ENCODE data around the gene DGCR8.
"Not testable (repeated sequence)": the region's sequence is repeated elsewhere in the genome, so short reads cannot be mapped to it uniquely, and the experiment has no call there.

DGCR8 gene

DNA sequence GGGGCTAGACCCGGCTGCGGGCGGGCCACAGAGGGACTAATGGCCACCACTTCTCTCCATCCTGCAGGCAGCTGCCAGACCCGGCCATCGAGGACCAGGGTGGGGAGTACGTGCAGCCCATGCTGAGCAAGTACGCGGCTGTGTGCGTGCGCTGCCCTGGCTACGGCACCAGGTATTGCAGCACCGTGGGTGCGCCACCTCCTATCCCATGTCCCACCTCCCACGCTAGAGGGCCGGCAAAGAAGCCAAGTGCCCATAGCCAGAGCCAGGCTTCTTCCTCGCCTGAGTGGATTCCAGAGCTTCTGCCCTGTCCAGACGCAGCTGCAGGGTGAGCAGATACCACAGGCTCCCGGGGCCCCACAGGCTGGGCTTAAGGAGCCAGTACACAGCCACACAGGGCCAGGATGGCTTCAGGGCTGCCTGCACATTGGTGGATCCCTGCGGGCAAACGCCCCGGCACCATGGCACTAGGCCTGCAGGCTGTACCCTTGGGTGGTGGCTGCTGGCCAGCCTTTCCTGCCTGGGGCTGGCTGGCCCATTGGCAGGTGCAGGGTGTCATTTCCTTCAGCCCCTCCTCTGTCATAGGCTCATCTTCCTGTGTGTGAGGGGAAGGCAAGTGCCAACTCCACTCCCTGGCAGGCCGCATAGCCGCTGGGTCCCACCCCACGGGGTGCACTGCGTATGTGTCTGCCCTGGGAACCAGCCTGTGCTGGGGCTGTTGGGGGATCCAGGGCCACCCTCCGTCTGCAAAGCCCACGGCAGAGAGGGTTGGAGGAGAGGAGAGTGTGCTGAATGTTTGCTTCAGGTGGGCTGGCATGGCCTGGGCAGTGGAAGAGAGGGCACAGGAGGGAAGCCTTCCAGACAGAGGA lies 16.5 kb upstream of the DGCR8 start:
- H3K27ac ChIP-seq, result no peak overlapping the region
- no peak overlapping the region for H3K4me3 ChIP-seq
- no peak for DNase-seq (ENCODE audit: low spot score)
- TF ChIP-seq, protein P1, sequence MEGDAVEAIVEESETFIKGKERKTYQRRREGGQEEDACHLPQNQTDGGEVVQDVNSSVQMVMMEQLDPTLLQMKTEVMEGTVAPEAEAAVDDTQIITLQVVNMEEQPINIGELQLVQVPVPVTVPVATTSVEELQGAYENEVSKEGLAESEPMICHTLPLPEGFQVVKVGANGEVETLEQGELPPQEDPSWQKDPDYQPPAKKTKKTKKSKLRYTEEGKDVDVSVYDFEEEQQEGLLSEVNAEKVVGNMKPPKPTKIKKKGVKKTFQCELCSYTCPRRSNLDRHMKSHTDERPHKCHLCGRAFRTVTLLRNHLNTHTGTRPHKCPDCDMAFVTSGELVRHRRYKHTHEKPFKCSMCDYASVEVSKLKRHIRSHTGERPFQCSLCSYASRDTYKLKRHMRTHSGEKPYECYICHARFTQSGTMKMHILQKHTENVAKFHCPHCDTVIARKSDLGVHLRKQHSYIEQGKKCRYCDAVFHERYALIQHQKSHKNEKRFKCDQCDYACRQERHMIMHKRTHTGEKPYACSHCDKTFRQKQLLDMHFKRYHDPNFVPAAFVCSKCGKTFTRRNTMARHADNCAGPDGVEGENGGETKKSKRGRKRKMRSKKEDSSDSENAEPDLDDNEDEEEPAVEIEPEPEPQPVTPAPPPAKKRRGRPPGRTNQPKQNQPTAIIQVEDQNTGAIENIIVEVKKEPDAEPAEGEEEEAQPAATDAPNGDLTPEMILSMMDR (IDR thresholded peaks at IDR 0.05), result no peak

DNA sequence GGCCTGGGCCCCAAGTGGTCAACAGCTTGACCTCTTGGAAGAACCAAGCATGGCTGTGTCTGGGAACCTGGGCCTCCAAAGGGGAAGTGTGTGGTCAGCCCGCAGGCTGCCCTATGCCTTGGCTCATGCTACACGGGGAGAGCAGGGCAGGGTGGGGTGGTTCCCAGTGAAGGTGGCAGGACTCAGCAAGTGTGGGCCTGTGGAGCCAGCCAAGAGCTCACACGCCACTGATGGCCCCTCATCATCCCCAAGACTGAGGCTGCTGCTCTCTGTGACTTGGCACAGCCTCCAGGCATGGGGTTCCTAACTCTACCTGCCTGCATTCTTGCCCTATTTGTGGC lies 15.9 kb upstream of the DGCR8 start:
- TF ChIP-seq, protein P1 (IDR thresholded peaks at IDR 0.05), result no peak
- DNase-seq (ENCODE audit: low spot score), result no peak
- Histone ChIP-seq H3K27ac (no peak overlapping the region), H3K4me3 (no peak overlapping the region)

DNA sequence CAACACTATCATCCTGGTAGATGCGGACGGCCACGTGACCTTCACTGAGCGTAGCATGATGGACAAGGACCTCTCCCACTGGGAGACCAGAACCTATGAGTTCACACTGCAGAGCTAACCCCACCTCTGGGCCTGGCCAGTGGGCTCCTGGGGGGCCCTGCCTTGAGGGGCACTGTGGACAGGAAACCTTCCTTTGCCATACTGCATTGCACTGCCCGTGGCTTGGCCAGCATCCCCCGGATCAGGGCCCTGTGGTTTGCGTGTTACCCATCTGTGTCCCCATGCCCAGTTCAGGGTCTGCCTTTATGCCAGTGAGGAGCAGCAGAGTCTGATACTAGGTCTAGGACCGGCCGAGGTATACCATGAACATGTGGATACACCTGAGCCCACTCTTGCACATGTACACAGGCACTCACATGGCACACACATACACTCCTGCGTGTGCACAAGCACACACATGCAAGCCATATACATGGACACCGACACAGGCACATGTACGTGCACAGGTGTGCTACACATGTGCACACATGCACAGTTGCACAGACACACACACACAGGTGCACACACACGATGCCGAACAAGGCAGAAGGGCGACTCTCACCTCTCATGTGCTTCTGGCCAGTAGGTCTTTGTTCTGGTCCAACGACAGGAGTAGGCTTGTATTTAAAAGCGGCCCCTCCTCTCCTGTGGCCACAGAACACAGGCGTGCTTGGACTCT lies 15.3 kb upstream of the DGCR8 start:
- DNase-seq (ENCODE audit: low spot score), result peak; percentile 69
- TF ChIP-seq, protein P1 (IDR thresholded peaks at IDR 0.05), result no peak
- Histone ChIP-seq H3K4me3 (no peak overlapping the region), H3K27ac (no peak overlapping the region)

DNA sequence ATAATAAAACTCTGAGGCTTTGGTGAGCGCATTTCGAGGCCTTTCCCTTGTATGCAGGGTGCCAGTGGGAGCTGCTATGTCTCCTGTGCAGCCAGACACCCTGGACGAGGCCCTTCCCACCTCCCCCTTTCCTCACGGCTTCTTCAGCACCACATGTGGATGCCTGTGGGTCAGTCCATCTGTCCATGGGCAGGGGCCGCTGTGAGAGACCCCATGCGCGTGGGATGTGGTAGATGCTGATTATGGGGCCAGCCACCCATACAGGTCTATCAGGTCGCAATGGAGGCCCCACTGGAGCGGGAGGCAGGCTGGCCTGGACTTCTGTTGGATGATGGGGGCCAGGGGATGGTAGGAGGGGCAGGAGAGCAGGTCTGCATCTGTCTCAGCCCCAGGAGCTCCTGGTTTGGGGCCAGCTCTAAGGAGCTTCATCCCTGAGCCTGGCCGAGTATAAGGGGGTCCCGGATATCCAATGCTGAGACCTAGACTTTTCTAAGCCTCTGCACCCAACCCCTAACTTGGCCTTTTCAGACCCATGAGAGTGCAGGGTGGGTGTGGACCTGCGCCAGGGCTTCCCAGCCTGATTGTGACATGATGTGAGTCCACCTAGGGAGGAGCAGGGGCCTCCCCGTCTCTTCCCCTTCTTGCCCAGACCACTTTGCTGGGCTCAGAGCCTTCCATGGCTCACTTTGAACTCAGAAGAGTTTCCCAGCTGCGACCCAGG lies 14.0 kb upstream of the DGCR8 start:
- no peak for DNase-seq (ENCODE audit: low spot score)
- Histone ChIP-seq H3K27ac (no peak overlapping the region), H3K4me3 (no peak overlapping the region)
- TF ChIP-seq, protein P1 (IDR thresholded peaks at IDR 0.05), result no peak

DNA sequence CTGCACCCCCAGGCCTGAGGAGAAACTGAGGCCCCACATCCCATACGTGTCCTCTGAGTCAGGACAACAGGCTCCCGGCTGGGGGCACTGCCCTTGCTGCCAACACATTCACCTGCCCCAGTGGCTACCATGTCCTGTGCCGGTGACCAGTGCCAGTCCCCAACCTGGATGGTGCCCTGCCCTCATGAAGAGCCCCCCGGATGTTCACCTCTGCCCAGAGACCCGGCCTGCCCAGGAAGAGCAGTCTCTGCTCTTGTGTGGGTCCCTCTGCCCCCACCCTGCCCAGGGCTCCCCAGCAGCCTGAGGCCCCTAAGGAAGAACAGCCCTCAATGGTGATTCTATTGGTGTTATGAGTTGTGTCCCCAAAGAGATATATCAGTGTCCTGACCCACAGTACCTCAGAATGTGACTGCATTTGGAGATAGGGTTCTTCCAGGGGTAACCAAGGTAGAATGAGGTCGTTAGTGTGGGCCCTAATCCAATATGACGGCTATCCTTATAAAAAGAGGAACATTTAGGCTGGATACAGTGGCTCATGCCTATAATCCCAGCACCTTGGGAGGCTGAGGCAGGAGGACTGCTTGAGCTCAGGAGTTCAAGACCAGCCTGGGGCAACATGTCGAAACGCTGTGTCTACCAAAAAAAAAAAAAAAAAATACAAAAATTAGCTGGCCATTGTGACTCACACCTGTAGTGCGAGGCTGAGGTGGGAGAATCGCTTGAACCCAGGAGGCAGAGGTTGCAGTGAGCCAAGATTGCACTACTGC lies 13.2 kb upstream of the DGCR8 start:
- TF ChIP-seq, protein P1 (IDR thresholded peaks at IDR 0.05), result no peak
- DNase-seq (ENCODE audit: low spot score), result no peak
- Histone ChIP-seq H3K27ac (no peak overlapping the region), H3K4me3 (no peak overlapping the region)

DNA sequence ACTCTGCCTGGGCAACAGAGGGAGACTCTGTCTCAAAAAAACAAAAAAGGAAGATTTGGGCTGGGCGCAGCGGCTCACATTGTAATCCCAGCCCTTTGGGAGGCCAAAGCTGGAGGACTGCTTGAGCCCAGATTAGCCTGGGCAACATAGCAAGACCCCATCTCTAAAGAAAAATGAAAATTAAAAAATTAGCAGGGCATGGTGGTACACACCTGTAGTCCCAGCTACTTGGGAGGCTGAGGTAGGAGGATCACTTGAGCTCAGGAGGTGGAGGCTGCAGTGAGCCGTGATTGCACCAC lies 12.7 kb upstream of the DGCR8 start:
- not testable (repeated sequence) for DNase-seq (ENCODE audit: low spot score); H3K4me3 ChIP-seq; H3K27ac ChIP-seq

DNA sequence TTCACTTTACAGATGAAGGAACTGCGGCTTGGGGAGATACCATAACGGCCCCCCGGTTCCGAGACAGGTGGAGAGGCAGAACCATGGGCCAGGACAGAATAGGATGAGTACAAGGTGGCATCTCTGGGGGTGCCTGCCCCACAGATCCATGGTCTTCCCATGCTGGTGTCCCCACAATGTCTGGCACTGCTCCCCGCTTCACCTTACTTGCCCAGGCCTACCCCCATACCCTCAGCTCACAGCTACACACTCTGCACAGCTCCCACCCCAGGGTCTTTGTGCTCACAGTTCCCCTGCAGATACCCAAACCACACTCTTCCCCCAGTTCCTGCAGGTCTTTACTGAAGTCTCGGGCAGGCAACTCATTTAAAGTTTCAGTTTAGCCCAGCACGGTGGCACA lies 11.4 kb upstream of the DGCR8 start:
- no peak for DNase-seq (ENCODE audit: low spot score)
- no peak overlapping the region for H3K4me3 ChIP-seq
- no peak overlapping the region for H3K27ac ChIP-seq
- TF ChIP-seq, protein P1 (IDR thresholded peaks at IDR 0.05), result no peak
